SK-N-SH treated with all-trans-retinoic acid at 6 μM for 48 hours (cell line): Measurements from ENCODE around the gene KRT7.

ENCODE experiments used
- ATAC-seq: fragments of 200-7000 bp; cut with Tn5 transposase; 3 replicates; pipeline ENCODE4 v1.9.1; 2020; ENCODE audit warnings: mild to moderate bottlenecking, moderate library complexity
- ARNTL ChIP-seq: fragments of 450-650 bp; formaldehyde crosslinking; IDR thresholded peaks from 2 replicates; pipeline ENCODE4 v1.5.0; 2020; ENCODE audit warnings: low read depth, mild to moderate bottlenecking, moderate library complexity, borderline replicate concordance
- BACH2 ChIP-seq: fragments of 250-450 bp; sonication (Bioruptor Pico); IDR thresholded peaks from 2 replicates; pipeline ENCODE4 v1.9.0; 2021; ENCODE audit warnings: mild to moderate bottlenecking, borderline replicate concordance
- CREB5 ChIP-seq: fragments of 250-450 bp; sonication (Bioruptor Pico); IDR thresholded peaks from 2 replicates; pipeline ENCODE4 v1.5.1; 2020; ENCODE audit warnings: low read depth, mild to moderate bottlenecking, moderate library complexity
- CSDC2 ChIP-seq: fragments of 250-450 bp; sonication (Bioruptor Pico); IDR thresholded peaks from 2 replicates; pipeline ENCODE4 v1.5.0; 2020; ENCODE audit warnings: mild to moderate bottlenecking, moderate library complexity
- CSRNP3 ChIP-seq: fragments of 250-450 bp; sonication (Bioruptor Pico); IDR thresholded peaks from 2 replicates; pipeline ENCODE4 v1.5.1; 2021; ENCODE audit warnings: mild to moderate bottlenecking, moderate library complexity
- ESRRG ChIP-seq: fragments of 250-450 bp; sonication (Bioruptor Pico); IDR thresholded peaks from 2 replicates; pipeline ENCODE4 v1.6.1; 2021; ENCODE audit warnings: mild to moderate bottlenecking
- GLIS3 ChIP-seq: fragments of 250-450 bp; sonication (Bioruptor Pico); IDR thresholded peaks from 2 replicates; pipeline ENCODE4 v1.5.0; 2020; ENCODE audit warnings: mild to moderate bottlenecking, moderate library complexity
- ISL1 ChIP-seq: fragments of 250-450 bp; sonication (Bioruptor Pico); IDR thresholded peaks from 2 replicates; pipeline ENCODE4 v2.1.2; 2022; ENCODE audit warnings: mild to moderate bottlenecking, moderate library complexity
- OSR1 ChIP-seq: fragments of 250-450 bp; sonication (Bioruptor Pico); IDR thresholded peaks from 2 replicates; pipeline ENCODE4 v1.8.0; 2022; ENCODE audit warnings: moderate library complexity, mild to moderate bottlenecking, inconsistent platforms
- PATZ1 ChIP-seq: fragments of 250-450 bp; sonication (Bioruptor Pico); IDR thresholded peaks from 2 replicates; pipeline ENCODE4 v1.8.0; 2020; ENCODE audit warnings: mild to moderate bottlenecking, moderate library complexity, borderline replicate concordance
- PPARA ChIP-seq: fragments of 250-450 bp; sonication (Bioruptor Pico); IDR thresholded peaks from 2 replicates; pipeline ENCODE4 v1.5.0; 2020; ENCODE audit warnings: mild to moderate bottlenecking, borderline replicate concordance
- RARB ChIP-seq: fragments of 250-450 bp; sonication (Bioruptor Pico); IDR thresholded peaks from 2 replicates; pipeline ENCODE4 v1.8.0; 2021; ENCODE audit warnings: mild to moderate bottlenecking, moderate library complexity
- SNAI2 ChIP-seq: fragments of 250-450 bp; sonication (Bioruptor Pico); IDR thresholded peaks from 2 replicates; pipeline ENCODE4 v1.5.0; 2020; ENCODE audit warnings: mild to moderate bottlenecking, moderate library complexity
- TCF4 ChIP-seq: fragments of 250-450 bp; sonication (Bioruptor Pico); IDR thresholded peaks from 2 replicates; pipeline ENCODE4 v1.8.0; 2021; ENCODE audit warnings: mild to moderate bottlenecking, moderate library complexity, borderline replicate concordance
- TOX ChIP-seq: fragments of 250-450 bp; sonication (Bioruptor Pico); IDR thresholded peaks from 2 replicates; pipeline ENCODE4 v1.8.0; 2021; ENCODE audit warnings: mild to moderate bottlenecking, moderate library complexity, borderline replicate concordance
- TSHZ2 ChIP-seq: fragments of 250-450 bp; sonication (Bioruptor Pico); IDR thresholded peaks from 2 replicates; pipeline ENCODE4 v1.5.0; 2020; ENCODE audit warnings: mild to moderate bottlenecking, moderate library complexity
- ZC3H10 ChIP-seq: fragments of 250-450 bp; sonication (Bioruptor Pico); IDR thresholded peaks from 2 replicates; pipeline ENCODE4 v1.5.1; 2021; ENCODE audit warnings: mild to moderate bottlenecking, moderate library complexity
- ZFP3 ChIP-seq: fragments of 250-450 bp; sonication (Bioruptor Pico); IDR thresholded peaks from 2 replicates; pipeline ENCODE4 v1.5.0; 2020; ENCODE audit warnings: mild to moderate bottlenecking, moderate library complexity
- ZFP30 ChIP-seq: fragments of 450-650 bp; formaldehyde crosslinking; IDR thresholded peaks from 2 replicates; pipeline ENCODE4 v1.5.0; 2022; ENCODE audit warnings: mild to moderate bottlenecking, moderate library complexity
- ZNF565 ChIP-seq: fragments of 450-650 bp; formaldehyde crosslinking; conservative IDR thresholded peaks from 2 replicates; pipeline ENCODE4 v1.5.0; 2020; ENCODE audit warnings: low read depth, mild to moderate bottlenecking, moderate library complexity
- ZNF70 ChIP-seq: fragments of 450-650 bp; formaldehyde crosslinking; IDR thresholded peaks from 2 replicates; pipeline ENCODE4 v1.5.0; 2020; ENCODE audit warnings: mild to moderate bottlenecking, moderate library complexity
- ZNF8 ChIP-seq: fragments of 450-650 bp; formaldehyde crosslinking; IDR thresholded peaks from 2 replicates; pipeline ENCODE4 v1.5.0; 2020; ENCODE audit warnings: mild to moderate bottlenecking, moderate library complexity

KRT7 gene

GRCh38 chr12:52235001-52235764, 2.1 kb downstream of the KRT7 start:
- TF ChIP-seq ZFP3 (no peak), ZC3H10 (CRISPR knock-in tag) (no peak), PPARA (CRISPR knock-in tag) (no peak), GLIS3 (CRISPR knock-in tag) (no peak), OSR1 (no peak), CSDC2 (no peak)
- no peak for ATAC-seq

- no peak for ATAC-seq
- TF ChIP-seq GLIS3 (CRISPR knock-in tag) (no peak), CSRNP3 (CRISPR knock-in tag) (no peak), CREB5 (CRISPR knock-in tag) (no peak), TSHZ2 (no peak), TCF4 (CRISPR knock-in tag) (no peak), OSR1 (no peak), SNAI2 (no peak), BACH2 (CRISPR knock-in tag) (no peak), TOX (CRISPR knock-in tag) (no peak), ZNF565 (CRISPR knock-in tag) (no peak), RARB (no peak), ZFP3 (no peak), CSDC2 (no peak), ARNTL (CRISPR knock-in tag) (no peak), ZNF8 (CRISPR knock-in tag) (no peak), PATZ1 (CRISPR knock-in tag) (no peak), ZNF70 (CRISPR knock-in tag) (no peak), ZC3H10 (CRISPR knock-in tag) (no peak), ZFP30 (CRISPR knock-in tag) (no peak)
Measured at GRCh38 chr12:52235822-52236361, 2.8 kb downstream of the KRT7 start.

GRCh38 chr12:52236386-52237050, 3.5 kb downstream of the KRT7 start:
- ATAC-seq: no peak
- TF ChIP-seq ZNF8 (CRISPR knock-in tag) (no peak), ZNF565 (CRISPR knock-in tag) (no peak), CSRNP3 (CRISPR knock-in tag) (no peak), PATZ1 (CRISPR knock-in tag) (no peak), ZFP3 (no peak), ISL1 (CRISPR knock-in tag) (no peak), TOX (CRISPR knock-in tag) (no peak), ZNF70 (CRISPR knock-in tag) (no peak), SNAI2 (no peak), CREB5 (CRISPR knock-in tag) (no peak), ESRRG (CRISPR knock-in tag) (no peak), TCF4 (CRISPR knock-in tag) (no peak), BACH2 (CRISPR knock-in tag) (no peak)
